Smooth muscle cell (in vitro differentiated cells): ENCODE results near the gene PRM2. TPM values are rescaled to one million over a fixed set of nuclear protein-coding genes. Genes with fewer than 3 reads are reported as not detected.

Experiments used
- DNase-seq: peaks from one replicate; lab custom pipeline; 2025; ENCODE audit not compliant: unreplicated experiment; lab: John Stamatoyannopoulos, UW
- H2AFZ ChIP-seq: fragments of 200-600 bp; sonication (generic); 2 replicates; pipeline ENCODE4 v1.6.0; 2016; ENCODE audit warnings: antibody characterized with exemption, low read depth, mild to moderate bottlenecking
- H3F3A ChIP-seq: fragments of 200-600 bp; sonication (generic); 2 replicates; pipeline ENCODE4 v1.6.0; 2017; ENCODE audit warnings: antibody characterized with exemption, low read depth
- H3K27ac ChIP-seq: fragments of 200-600 bp; sonication (generic); 2 replicates; pipeline ENCODE4 v1.5.1; 2016; ENCODE audit warnings: low read depth, mild to moderate bottlenecking
- H3K27me3 ChIP-seq: fragments of 200-600 bp; sonication (generic); 2 replicates; pipeline ENCODE4 v1.6.1; 2016; ENCODE audit warnings: low read depth, mild to moderate bottlenecking
- H3K36me3 ChIP-seq: fragments of 200-600 bp; sonication (generic); 2 replicates; pipeline ENCODE4 v1.5.1; 2016; ENCODE audit warnings: low read depth
- H3K4me1 ChIP-seq: fragments of 200-600 bp; sonication (generic); 2 replicates; pipeline ENCODE4 v1.5.1; 2016; ENCODE audit warnings: low read depth
- H3K4me2 ChIP-seq: fragments of 200-600 bp; sonication (generic); 2 replicates; pipeline ENCODE4 v1.6.0; 2016; ENCODE audit warnings: mild to moderate bottlenecking
- H3K4me3 ChIP-seq: fragments of 200-600 bp; sonication (generic); 2 replicates; pipeline ENCODE4 v1.5.1; 2016; ENCODE audit warnings: mild to moderate bottlenecking
- H3K79me2 ChIP-seq: fragments of 200-600 bp; sonication (generic); 2 replicates; pipeline ENCODE4 v1.6.0; 2016; ENCODE audit warnings: low read depth, mild to moderate bottlenecking
- H3K9ac ChIP-seq: fragments of 200-600 bp; sonication (generic); 2 replicates; pipeline ENCODE4 v1.6.0; 2016; ENCODE audit warnings: low read depth
- H3K9me3 ChIP-seq: fragments of 200-600 bp; sonication (generic); replicated peaks from 2 replicates; pipeline ENCODE4 v1.5.1; 2016; ENCODE audit warnings: low read depth
- H4K20me1 ChIP-seq: fragments of 200-600 bp; sonication (generic); 2 replicates; pipeline ENCODE4 v1.6.0; 2016; ENCODE audit warnings: low read depth
- CTCF ChIP-seq: fragments of 200-600 bp; sonication (generic); IDR thresholded peaks from 2 replicates; pipeline ENCODE4 v1.5.1; 2017; ENCODE audit warnings: borderline replicate concordance, mild to moderate bottlenecking, antibody characterized with exemption; ENCODE audit not compliant: insufficient read depth, poor library complexity, severe bottlenecking
- WGBS: methylation state at CpG from one replicate; pipeline ENCODE4 v1.1.7; 2016; ENCODE audit warnings: low lambda C conversion rate; 5-methylcytosine and 5-hydroxymethylcytosine counted together
- microRNA-seq: library from miRNA; unstranded; fragments of <30 nt; microRNA quantifications from one replicate; pipeline ENCODE4, GENCODE V29; 2016; ENCODE audit warnings: borderline number of aligned reads
- polyA plus RNA-seq: library from polyadenylated mRNA; unstranded; fragments of >200 nt; fragmentation: Nextera tagmentation; extraction: Ambion mirVana; gene quantifications from 2 replicates; pipeline ENCODE4 v1.2.1, GENCODE V29; 2016
- small RNA-seq: library from RNA; depleted of rRNA; stranded (forward); fragments of <200 nt; gene quantifications from one replicate; pipeline ENCODE3, GENCODE V24; 2014
- total RNA-seq: library from RNA; depleted of rRNA; stranded (reverse); fragments of >200 nt; gene quantifications from 2 replicates; pipeline ENCODE4 v1.2.3, GENCODE V29; 2014

The PRM2 gene
- total and polyA plus RNA-seq, 2 experiments from 2014 or later = not detected

GRCh38 chr16:11225677-11226549 is 50.4 kb downstream of the PRM2 start:
- Histone ChIP-seq H3K9ac (no peak overlapping the region), H3K27ac (no peak overlapping the region), H3K9me3 (no peaks in the 10 kb centered on the region), H3K27me3 (no peaks in the 10 kb centered on the region), H3K79me2 (no peaks in the 10 kb centered on the region), H2AFZ (no peak overlapping the region), H3F3A (no peaks in the 10 kb centered on the region), H3K4me1 (no peaks in the 10 kb centered on the region), H3K4me3 (no peak overlapping the region), H4K20me1 (no peaks in the 10 kb centered on the region), H3K4me2 (no peak overlapping the region), H3K36me3 (no peaks in the 10 kb centered on the region)
- no peak for TF ChIP-seq CTCF
- 88% methylated on average over 18 of the region's 18 CpGs for WGBS
- no peak for DNase-seq

Small RNA genes within 50 kb of the gene (microRNA-seq; reads per million reads assigned to microRNA genes)
- gene MIR548H2 = not detected

Small RNA genes within 50 kb of the gene (small RNA-seq; reads per million reads assigned to genes)
- gene MIR548H2 (not detected), gene RF00019 (not detected), gene RF00554 (not detected)

Other genes starting within 250 kb of the PRM2 start
- gene SOCS1, start 20.3 kb downstream of the PRM2 start, total RNA-seq = 3.5 and 6.1 TPM in 2 replicates
- 17.6 and 18.7 TPM in 2 replicates for gene SOCS1, start 20.3 kb downstream of the PRM2 start, polyA plus RNA-seq
- gene TNP2, start 7.2 kb downstream of the PRM2 start, total RNA-seq = not detected in 2 replicates
- not detected in 2 replicates for gene TNP2, start 7.2 kb downstream of the PRM2 start, polyA plus RNA-seq
- not detected in 2 replicates for gene PRM3, start 2.9 kb downstream of the PRM2 start, total RNA-seq
- gene PRM3, start 2.9 kb downstream of the PRM2 start, polyA plus RNA-seq = not detected in 2 replicates
- gene PRM1, start 4.8 kb upstream of the PRM2 start, total RNA-seq = not detected in 2 replicates
- not detected in 2 replicates for gene PRM1, start 4.8 kb upstream of the PRM2 start, polyA plus RNA-seq
- 6.1 and 9.7 TPM in 2 replicates for gene RMI2, start 69.0 kb upstream of the PRM2 start, total RNA-seq
- gene RMI2, start 69.0 kb upstream of the PRM2 start, polyA plus RNA-seq = 9.8 and 11.3 TPM in 2 replicates